ENCODE results near the gene GORAB.

The GORAB gene

DNA sequence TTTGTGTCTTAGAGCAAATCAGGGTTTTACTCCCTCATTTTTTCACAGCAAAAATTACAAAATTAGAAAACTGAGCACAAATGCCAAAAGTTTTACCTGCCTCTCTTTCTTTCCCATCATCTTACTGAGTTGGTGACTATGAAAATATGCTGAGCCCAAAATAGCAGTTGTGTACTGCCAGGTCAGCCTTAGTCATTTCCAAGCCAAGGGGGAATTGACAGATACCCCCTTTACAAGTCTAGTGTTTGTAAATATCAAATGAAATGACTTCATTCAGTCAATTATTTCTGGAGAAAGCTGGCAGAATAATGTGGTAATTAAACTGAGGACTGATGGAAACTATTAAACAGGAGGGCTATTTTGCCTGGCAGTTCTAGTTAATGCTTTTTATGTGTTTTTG, 11.4 kb upstream of the GORAB start:
- Histone ChIP-seq H3F3A (ENCODE audit: control insufficient read depth, insufficient read depth) (no peaks in the 10 kb centered on the region), H3K4me1 (ENCODE audit: control insufficient read depth, low read length) (no peaks in the 10 kb centered on the region), H3K27ac (ENCODE audit: low read depth, low read length) (no peak overlapping the region), H3K9me2 (replicated peaks; ENCODE audit: control insufficient read depth, low read length) (no peaks in the 10 kb centered on the region), H3K4me3 (ENCODE audit: low read length) (no peak overlapping the region), H4K20me1 (ENCODE audit: control insufficient read depth, insufficient read depth, low read depth, low read length) (no peaks in the 10 kb centered on the region), H3K4me2 (ENCODE audit: low read length) (no peak overlapping the region), H3K36me3 (ENCODE audit: control insufficient read depth, low read length) (no peaks in the 10 kb centered on the region), H3K9me3 (ENCODE audit: control insufficient read depth, insufficient read depth, low read length) (no peaks in the 10 kb centered on the region), H3K79me2 (ENCODE audit: control insufficient read depth, low read length) (no peaks in the 10 kb centered on the region), H3K27me3 (ENCODE audit: control insufficient read depth, low read length) (no peaks in the 10 kb centered on the region)
- TF ChIP-seq, protein P1, sequence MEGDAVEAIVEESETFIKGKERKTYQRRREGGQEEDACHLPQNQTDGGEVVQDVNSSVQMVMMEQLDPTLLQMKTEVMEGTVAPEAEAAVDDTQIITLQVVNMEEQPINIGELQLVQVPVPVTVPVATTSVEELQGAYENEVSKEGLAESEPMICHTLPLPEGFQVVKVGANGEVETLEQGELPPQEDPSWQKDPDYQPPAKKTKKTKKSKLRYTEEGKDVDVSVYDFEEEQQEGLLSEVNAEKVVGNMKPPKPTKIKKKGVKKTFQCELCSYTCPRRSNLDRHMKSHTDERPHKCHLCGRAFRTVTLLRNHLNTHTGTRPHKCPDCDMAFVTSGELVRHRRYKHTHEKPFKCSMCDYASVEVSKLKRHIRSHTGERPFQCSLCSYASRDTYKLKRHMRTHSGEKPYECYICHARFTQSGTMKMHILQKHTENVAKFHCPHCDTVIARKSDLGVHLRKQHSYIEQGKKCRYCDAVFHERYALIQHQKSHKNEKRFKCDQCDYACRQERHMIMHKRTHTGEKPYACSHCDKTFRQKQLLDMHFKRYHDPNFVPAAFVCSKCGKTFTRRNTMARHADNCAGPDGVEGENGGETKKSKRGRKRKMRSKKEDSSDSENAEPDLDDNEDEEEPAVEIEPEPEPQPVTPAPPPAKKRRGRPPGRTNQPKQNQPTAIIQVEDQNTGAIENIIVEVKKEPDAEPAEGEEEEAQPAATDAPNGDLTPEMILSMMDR (IDR thresholded peaks at IDR 0.05; ENCODE audit: low read depth, low read length, poor library complexity, severe bottlenecking) = no peak
- TF ChIP-seq EZH2phosphoT487 (IDR thresholded peaks at IDR 0.05; ENCODE audit: borderline replicate concordance, low read length) = no peak

DNA sequence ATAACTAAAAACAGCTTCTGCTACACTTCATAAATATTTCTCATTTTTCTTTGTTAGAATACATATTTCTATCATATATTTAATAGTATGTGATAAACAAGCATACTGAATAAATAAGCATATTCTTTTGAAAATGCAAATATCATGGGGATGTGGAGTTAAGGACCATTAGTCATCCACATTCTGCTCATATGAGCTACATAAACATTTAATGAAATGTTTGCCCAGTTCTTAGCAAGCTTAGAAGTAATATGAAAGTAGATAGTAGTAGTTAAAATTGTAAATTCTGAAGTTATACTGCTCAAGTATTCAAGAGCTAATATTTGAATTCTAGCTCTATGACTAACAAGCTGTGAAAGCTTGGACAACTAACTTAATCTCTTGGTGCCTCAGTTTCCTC, 10.1 kb upstream of the GORAB start:
- no peaks in the 10 kb centered on the region for H3F3A ChIP-seq (ENCODE audit: control insufficient read depth, insufficient read depth)
- no peaks in the 10 kb centered on the region for H4K20me1 ChIP-seq (ENCODE audit: control insufficient read depth, insufficient read depth, low read depth, low read length)
- H3K4me1 ChIP-seq (ENCODE audit: control insufficient read depth, low read length) = no peaks in the 10 kb centered on the region
- no peak overlapping the region for H3K4me2 ChIP-seq (ENCODE audit: low read length)
- no peaks in the 10 kb centered on the region for H3K36me3 ChIP-seq (ENCODE audit: control insufficient read depth, low read length)
- no peaks in the 10 kb centered on the region for H3K9me3 ChIP-seq (ENCODE audit: control insufficient read depth, insufficient read depth, low read length)
- no peak overlapping the region for H3K27ac ChIP-seq (ENCODE audit: low read depth, low read length)
- H3K79me2 ChIP-seq (ENCODE audit: control insufficient read depth, low read length) = no peaks in the 10 kb centered on the region
- no peak overlapping the region for H3K4me3 ChIP-seq (ENCODE audit: low read length)
- no peaks in the 10 kb centered on the region; the same call in 1 of the 2 replicates for H3K9me2 ChIP-seq (replicated peaks; ENCODE audit: control insufficient read depth, low read length)
- TF ChIP-seq EZH2phosphoT487 (IDR thresholded peaks at IDR 0.05; ENCODE audit: borderline replicate concordance, low read length) = no peak
- TF ChIP-seq, protein P1 (IDR thresholded peaks at IDR 0.05; ENCODE audit: low read depth, low read length, poor library complexity, severe bottlenecking) = no peak
- H3K27me3 ChIP-seq (ENCODE audit: control insufficient read depth, low read length) = peaks cover 3% of the 10 kb centered on the region; the same call in 1 of the 2 replicates

DNA sequence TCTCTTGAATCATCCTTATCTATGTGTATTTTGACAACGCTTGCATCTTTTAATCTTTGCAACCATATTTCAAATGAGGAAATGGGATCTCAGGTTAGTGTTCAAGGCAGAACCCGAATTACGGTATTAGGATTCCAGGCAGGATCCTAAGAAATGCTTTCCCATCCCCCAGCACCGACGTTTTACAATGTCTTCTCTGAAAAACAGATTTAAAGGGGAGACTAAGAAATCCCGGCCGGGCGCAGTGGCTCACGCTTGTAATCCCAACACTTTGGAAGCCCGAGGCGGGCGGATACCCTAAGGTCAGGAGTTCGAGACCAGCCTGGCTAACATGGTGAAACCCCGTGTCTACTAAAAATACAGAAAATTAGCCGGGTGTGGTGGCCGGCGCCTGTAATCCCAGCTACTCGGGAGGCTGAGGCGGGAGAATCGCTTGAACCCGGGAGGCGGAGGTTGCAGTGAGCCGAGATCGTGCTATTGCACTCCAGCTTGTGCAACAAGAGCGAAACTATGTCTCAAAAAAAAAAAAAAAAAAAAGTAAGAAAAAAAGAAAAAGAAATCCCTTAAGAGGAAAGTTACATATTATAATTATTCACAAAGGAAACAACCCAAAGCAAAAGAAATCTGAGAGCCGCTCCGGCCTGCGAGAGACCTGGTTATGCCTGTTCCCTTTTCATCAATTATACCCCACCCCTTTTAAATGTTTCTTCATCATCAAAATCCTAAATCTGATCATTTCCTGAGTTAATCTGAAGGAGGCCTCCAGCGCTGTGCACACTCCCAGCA, 801 bp upstream of the GORAB start:
- no peaks in the 10 kb centered on the region; the same call in 1 of the 2 replicates for H3K9me2 ChIP-seq (replicated peaks; ENCODE audit: control insufficient read depth, low read length)
- H3K27me3 ChIP-seq (ENCODE audit: control insufficient read depth, low read length) = peaks cover 2% of the 10 kb centered on the region; the same call in 1 of the 2 replicates
- peak overlapping the region; percentile 79 for H3K4me3 ChIP-seq (ENCODE audit: low read length)
- no peaks in the 10 kb centered on the region for H4K20me1 ChIP-seq (ENCODE audit: control insufficient read depth, insufficient read depth, low read depth, low read length)
- H3K9me3 ChIP-seq (ENCODE audit: control insufficient read depth, insufficient read depth, low read length) = no peaks in the 10 kb centered on the region
- H3K4me2 ChIP-seq (ENCODE audit: low read length) = peak overlapping the region; percentile 72
- H3K36me3 ChIP-seq (ENCODE audit: control insufficient read depth, low read length) = peaks cover 12% of the 10 kb centered on the region
- peak overlapping the region; percentile 63 for H3K27ac ChIP-seq (ENCODE audit: low read depth, low read length)
- H3K4me1 ChIP-seq (ENCODE audit: control insufficient read depth, low read length) = peaks cover 15% of the 10 kb centered on the region
- H3K79me2 ChIP-seq (ENCODE audit: control insufficient read depth, low read length) = peaks cover 38% of the 10 kb centered on the region
- no peaks in the 10 kb centered on the region for H3F3A ChIP-seq (ENCODE audit: control insufficient read depth, insufficient read depth)
- no peak for TF ChIP-seq EZH2phosphoT487 (IDR thresholded peaks at IDR 0.05; ENCODE audit: borderline replicate concordance, low read length)
- TF ChIP-seq, protein P1 (IDR thresholded peaks at IDR 0.05; ENCODE audit: low read depth, low read length, poor library complexity, severe bottlenecking) = no peak
